K562 (cell line): ENCODE results near the gene MTA1. TPM values are rescaled to one million over a fixed set of nuclear protein-coding genes. Genes with fewer than 3 reads are reported as not detected.

Source experiments
- ASH1L ChIP-seq: fragments of 450-650 bp; IDR thresholded peaks from 2 replicates; pipeline ENCODE4 v1.6.1; 2018; ENCODE audit warnings: borderline replicate concordance, mild to moderate bottlenecking, low read depth; ENCODE audit not compliant: partially characterized antibody
- BRCA1 ChIP-seq, 2 experiments: fragments of 450-650 bp in 1 of 2; sonication (generic) in 1 of 2; formaldehyde crosslinking in 1 of 2; IDR thresholded peaks; 2 replicates each; pipeline versions ENCODE4 v1.5.0 to v1.6.1; 2017 to 2020; ENCODE audit warnings: mild to moderate bottlenecking in 1 of 2, missing genetic modification reagents in 1 of 2
- GATAD2B ChIP-seq: fragments of 450-650 bp; IDR thresholded peaks from 2 replicates; pipeline ENCODE4 v1.6.1; 2017; ENCODE audit warnings: mild to moderate bottlenecking, borderline replicate concordance
- MEIS2 ChIP-seq: fragments of 450-650 bp; IDR thresholded peaks from 2 replicates; pipeline ENCODE4 v1.6.1; 2014; ENCODE audit warnings: mild to moderate bottlenecking; ENCODE audit not compliant: partially characterized antibody
- PTBP1 ChIP-seq: fragments of 200-400 bp; formaldehyde crosslinking; IDR thresholded peaks from 2 replicates; pipeline ENCODE4 v1.6.1; 2017; ENCODE audit warnings: low read depth, low read length
- SPI1 ChIP-seq: IDR thresholded peaks from 2 replicates; pipeline ENCODE4 v1.6.1; 2011; ENCODE audit warnings: low read depth, low read length, control low read depth, borderline replicate concordance
- ZNF407 ChIP-seq: fragments of 450-650 bp; IDR thresholded peaks from 2 replicates; pipeline ENCODE4 v1.6.1; 2016; ENCODE audit warnings: low read depth
- polyA plus RNA-seq, 8 experiments: library from polyadenylated mRNA; depleted of rRNA in 4 of 8; stranded (reverse) in 5 of 8; unstranded in 3 of 8; fragments of >200 nt; fragmentation: Nextera tagmentation in 2 of 8; fragmentation: Illumina TruSeq in 1 of 8; extraction: Ambion mirVana in 2 of 8; extraction: Trizol in 1 of 8; gene quantifications; 2 replicates each; pipeline versions ENCODE4 v1.2.1 to v1.2.3, GENCODE V29; 2011 to 2014; ENCODE audit warnings: inconsistent platforms in 1 of 8, missing spikeins in 1 of 8
- total RNA-seq, 7 experiments: library from RNA; depleted of rRNA in 6 of 7; stranded (reverse); fragments of >200 nt in 6 of 7; fragmentation: Illumina TruSeq in 2 of 7; extraction: Trizol in 2 of 7; gene quantifications; 2 replicates each; pipeline versions ENCODE4 v1.2.1 to v1.2.3, GENCODE V29; 2011 to 2021; ENCODE audit warnings: low replicate concordance in 1 of 7

MTA1 gene
- total and polyA plus RNA-seq, 9 of the 15 experiments (the other 6 are each of a cell fraction or from before 2014, with no cell fraction given), result 0.13 to 118 (median 32.3) TPM

- TF ChIP-seq ZNF407 (no peak), PTBP1 (no peak), ASH1L (no peak), BRCA1 (IDR thresholded peaks at IDR 0.05) (no peak), BRCA1 (CRISPR knock-in tag; IDR thresholded peaks at IDR 0.05) (no peak), GATAD2B (no peak), MEIS2 (no peak), SPI1 (no peak)
Measured at GRCh38 chr14:105508601-105509000, 89.0 kb downstream of the MTA1 start (continued).
